Measurements from ENCODE around the gene PLPPR4.

Gene PLPPR4

DNA sequence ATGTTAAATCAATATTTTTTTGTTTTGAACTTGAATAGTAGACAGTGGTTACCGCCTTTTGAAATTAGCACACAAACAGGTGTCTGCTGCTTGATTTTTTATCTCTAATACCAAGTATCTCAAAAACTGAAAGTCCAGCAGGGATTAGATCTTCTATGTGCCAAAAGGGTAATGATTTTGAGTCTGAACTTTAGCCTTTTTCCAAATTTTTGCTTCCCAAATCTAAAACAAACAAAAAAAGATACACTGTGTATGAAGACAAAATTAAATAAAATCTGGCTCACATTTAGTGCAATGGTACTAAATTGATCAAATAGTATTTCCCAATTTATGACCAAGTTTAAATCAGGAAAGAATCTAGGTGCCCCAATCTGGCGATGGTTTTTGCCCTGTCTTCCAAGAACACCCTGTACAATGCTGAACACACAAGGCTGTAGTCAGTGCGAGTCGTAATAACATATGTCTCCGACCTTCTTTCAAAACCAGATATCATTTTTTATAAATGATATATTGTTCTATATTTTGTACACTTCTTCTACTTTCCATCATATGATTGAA lies 40.5 kb downstream of the PLPPR4 start:
- no peaks in the 10 kb centered on the region for H3K9me3 ChIP-seq
- H3K4me3 ChIP-seq: no peak overlapping the region
- no peak overlapping the region for H3K27ac ChIP-seq
- intact Hi-C loops (cut with DNase I; ENCODE audit: low total_unique reads): no loop called here
- H3K36me3 ChIP-seq: no peaks in the 10 kb centered on the region
- TF ChIP-seq, protein P1, sequence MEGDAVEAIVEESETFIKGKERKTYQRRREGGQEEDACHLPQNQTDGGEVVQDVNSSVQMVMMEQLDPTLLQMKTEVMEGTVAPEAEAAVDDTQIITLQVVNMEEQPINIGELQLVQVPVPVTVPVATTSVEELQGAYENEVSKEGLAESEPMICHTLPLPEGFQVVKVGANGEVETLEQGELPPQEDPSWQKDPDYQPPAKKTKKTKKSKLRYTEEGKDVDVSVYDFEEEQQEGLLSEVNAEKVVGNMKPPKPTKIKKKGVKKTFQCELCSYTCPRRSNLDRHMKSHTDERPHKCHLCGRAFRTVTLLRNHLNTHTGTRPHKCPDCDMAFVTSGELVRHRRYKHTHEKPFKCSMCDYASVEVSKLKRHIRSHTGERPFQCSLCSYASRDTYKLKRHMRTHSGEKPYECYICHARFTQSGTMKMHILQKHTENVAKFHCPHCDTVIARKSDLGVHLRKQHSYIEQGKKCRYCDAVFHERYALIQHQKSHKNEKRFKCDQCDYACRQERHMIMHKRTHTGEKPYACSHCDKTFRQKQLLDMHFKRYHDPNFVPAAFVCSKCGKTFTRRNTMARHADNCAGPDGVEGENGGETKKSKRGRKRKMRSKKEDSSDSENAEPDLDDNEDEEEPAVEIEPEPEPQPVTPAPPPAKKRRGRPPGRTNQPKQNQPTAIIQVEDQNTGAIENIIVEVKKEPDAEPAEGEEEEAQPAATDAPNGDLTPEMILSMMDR (IDR thresholded peaks at IDR 0.05): no peak
- H3K4me1 ChIP-seq: no peaks in the 10 kb centered on the region
- DNase-seq: no peak
- no peaks in the 10 kb centered on the region for H3K27me3 ChIP-seq

DNA sequence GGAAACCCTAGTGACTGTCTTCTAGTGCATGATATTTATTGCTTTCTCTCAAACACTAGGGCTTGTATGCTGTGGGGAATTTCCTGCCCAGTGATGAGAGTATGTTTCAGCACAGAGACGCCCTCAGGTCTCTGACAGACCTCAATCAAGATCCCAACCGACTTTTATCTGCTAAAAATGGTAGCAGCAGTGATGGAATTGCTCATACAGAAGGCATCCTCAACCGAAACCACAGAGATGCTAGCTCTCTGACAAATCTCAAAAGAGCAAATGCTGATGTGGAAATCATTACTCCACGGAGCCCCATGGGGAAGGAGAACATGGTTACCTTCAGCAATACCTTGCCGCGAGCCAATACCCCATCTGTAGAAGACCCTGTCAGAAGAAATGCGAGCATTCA lies 41.3 kb downstream of the PLPPR4 start:
- DNase-seq: no peak
- Histone ChIP-seq H3K9me3 (no peaks in the 10 kb centered on the region), H3K4me1 (no peaks in the 10 kb centered on the region), H3K27me3 (no peaks in the 10 kb centered on the region), H3K36me3 (no peaks in the 10 kb centered on the region), H3K4me3 (no peak overlapping the region), H3K27ac (no peak overlapping the region)
- intact Hi-C loops (cut with DNase I; ENCODE audit: low total_unique reads): no loop called here
- TF ChIP-seq, protein P1 (IDR thresholded peaks at IDR 0.05): no peak

DNA sequence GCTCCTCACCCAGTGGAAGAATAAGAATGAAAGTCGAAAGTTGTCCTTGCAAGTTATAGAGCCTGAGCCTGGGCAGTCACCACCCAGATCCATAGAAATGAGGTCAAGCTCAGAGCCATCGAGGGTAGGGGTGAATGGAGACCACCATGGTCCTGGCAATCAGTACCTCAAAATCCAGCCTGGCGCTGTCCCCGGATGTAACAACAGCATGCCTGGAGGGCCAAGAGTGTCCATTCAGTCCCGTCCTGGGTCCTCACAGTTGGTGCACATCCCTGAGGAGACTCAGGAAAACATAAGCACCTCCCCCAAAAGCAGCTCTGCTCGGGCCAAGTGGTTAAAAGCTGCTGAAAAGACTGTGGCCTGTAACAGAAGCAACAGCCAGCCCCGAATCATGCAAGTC lies 41.8 kb downstream of the PLPPR4 start:
- no peaks in the 10 kb centered on the region for H3K27me3 ChIP-seq
- H3K4me3 ChIP-seq: no peak overlapping the region
- intact Hi-C loops (cut with DNase I; ENCODE audit: low total_unique reads): no loop called here
- TF ChIP-seq, protein P1 (IDR thresholded peaks at IDR 0.05): no peak
- no peak overlapping the region for H3K27ac ChIP-seq
- no peaks in the 10 kb centered on the region for H3K36me3 ChIP-seq
- no peak for DNase-seq
- no peaks in the 10 kb centered on the region for H3K4me1 ChIP-seq
- no peaks in the 10 kb centered on the region for H3K9me3 ChIP-seq

DNA sequence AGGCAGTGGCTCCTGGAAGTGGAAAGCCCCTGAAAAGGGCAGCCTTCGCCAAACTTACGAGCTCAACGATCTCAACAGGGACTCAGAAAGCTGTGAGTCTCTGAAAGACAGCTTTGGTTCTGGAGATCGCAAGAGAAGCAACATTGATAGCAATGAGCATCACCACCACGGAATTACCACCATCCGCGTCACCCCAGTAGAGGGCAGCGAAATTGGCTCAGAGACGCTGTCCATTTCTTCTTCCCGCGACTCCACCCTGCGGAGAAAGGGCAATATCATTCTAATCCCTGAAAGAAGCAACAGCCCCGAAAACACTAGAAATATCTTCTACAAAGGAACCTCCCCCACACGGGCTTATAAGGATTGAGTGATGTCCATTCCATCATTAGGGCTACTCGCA lies 42.4 kb downstream of the PLPPR4 start:
- H3K4me1 ChIP-seq: no peaks in the 10 kb centered on the region
- intact Hi-C loops (cut with DNase I; ENCODE audit: low total_unique reads): no loop called here

DNA sequence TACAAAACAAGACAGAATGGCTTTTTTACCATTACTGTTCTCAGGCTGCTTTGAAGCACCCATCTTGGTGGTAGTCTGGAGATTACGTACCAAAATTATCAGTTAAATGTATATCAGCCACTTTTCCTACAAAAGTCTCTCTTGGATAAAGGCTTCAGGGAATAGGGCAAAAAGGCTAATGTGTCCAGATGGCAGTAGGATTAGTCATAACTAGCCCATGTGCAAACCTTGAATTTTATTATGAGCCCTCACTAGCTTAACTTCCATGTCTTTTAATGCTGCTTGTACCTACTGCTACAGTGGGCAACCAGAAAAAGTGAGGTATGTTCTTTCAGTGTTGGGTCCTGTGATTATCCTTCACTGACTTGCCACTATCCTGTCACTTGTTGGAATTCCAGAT lies 51.0 kb downstream of the PLPPR4 start:
- intact Hi-C loops (cut with DNase I; ENCODE audit: low total_unique reads): no loop called here
- Histone ChIP-seq H3K36me3 (no peaks in the 10 kb centered on the region), H3K27me3 (no peaks in the 10 kb centered on the region), H3K4me1 (no peaks in the 10 kb centered on the region), H3K4me3 (no peak overlapping the region), H3K9me3 (no peaks in the 10 kb centered on the region), H3K27ac (no peak overlapping the region)
- no peak for DNase-seq
- TF ChIP-seq, protein P1 (IDR thresholded peaks at IDR 0.05): no peak

More for the DNA sequence above, 42.4 kb downstream of the PLPPR4 start:
- no peaks in the 10 kb centered on the region for H3K9me3 ChIP-seq
- H3K4me3 ChIP-seq: no peak overlapping the region
- no peaks in the 10 kb centered on the region for H3K27me3 ChIP-seq
- H3K27ac ChIP-seq: no peak overlapping the region
- TF ChIP-seq, protein P1 (IDR thresholded peaks at IDR 0.05): no peak
- no peaks in the 10 kb centered on the region for H3K36me3 ChIP-seq
- DNase-seq: no peak
